Measurements from ENCODE around the gene NQO1. TPM values are rescaled to one million over a fixed set of nuclear protein-coding genes. Genes with fewer than 3 reads are reported as not detected.

Gene NQO1
- total RNA-seq, 4 donors from 2014 or later: 39.1 to 59.8 (median 49.4) TPM

- in situ Hi-C loops (cut with MboI; ENCODE audit: low sequenced_read_pairs in 4 of 4): no loop called here
- H3K4me3 ChIP-seq: no peak overlapping the region
- no peak for TF ChIP-seq CTCF (IDR thresholded peaks at IDR 0.05 in 4 of 5, conservative IDR thresholded peaks at IDR 0.05 in 1 of 5)
- no peak for TF ChIP-seq POLR2A (IDR thresholded peaks at IDR 0.05)
- DNase-seq (no peak), ATAC-seq (no peak)
- no peak overlapping the region for H3K27ac ChIP-seq
- H3K36me3 ChIP-seq: peaks cover 0 to 42% of the 10 kb centered on the region in 2 donors
- intact Hi-C loops (cut with DNase I; ENCODE audit: low total_unique reads): no loop called here
- H3K9me3 ChIP-seq: no peaks in the 10 kb centered on the region
- no peaks in the 10 kb centered on the region for H3K27me3 ChIP-seq
- no peaks in the 10 kb centered on the region for H3K4me1 ChIP-seq
Observed at GRCh38 chr16:69701452-69701851, 24.9 kb downstream of the NQO1 start.

- H3K36me3 ChIP-seq: peaks cover 0 to 49% of the 10 kb centered on the region in 2 donors
- no peak overlapping the region for H3K4me3 ChIP-seq
- ATAC-seq (no peak), DNase-seq (no peak)
- intact Hi-C loops (cut with DNase I; ENCODE audit: low total_unique reads) (no loop called here), in situ Hi-C loops (cut with MboI; ENCODE audit: low sequenced_read_pairs in 4 of 4) (no loop called here)
- no peaks in the 10 kb centered on the region for H3K4me1 ChIP-seq
- H3K27ac ChIP-seq: no peak overlapping the region
- no peaks in the 10 kb centered on the region for H3K9me3 ChIP-seq
- TF ChIP-seq CTCF (IDR thresholded peaks at IDR 0.05 in 4 of 5, conservative IDR thresholded peaks at IDR 0.05 in 1 of 5): no peak
- no peak for TF ChIP-seq POLR2A (IDR thresholded peaks at IDR 0.05)
- no peaks in the 10 kb centered on the region for H3K27me3 ChIP-seq
Observed at GRCh38 chr16:69699915-69700314, 26.4 kb downstream of the NQO1 start.

GRCh38 chr16:69698404-69698803 is 28.0 kb downstream of the NQO1 start:
- in situ Hi-C loops (cut with MboI; ENCODE audit: low sequenced_read_pairs in 4 of 4): no loop called here

GRCh38 chr16:69693916-69694315 is 32.4 kb downstream of the NQO1 start:
- no peaks in the 10 kb centered on the region for H3K27me3 ChIP-seq
- TF ChIP-seq CTCF (IDR thresholded peaks at IDR 0.05 in 4 of 5, conservative IDR thresholded peaks at IDR 0.05 in 1 of 5) (no peak), POLR2A (IDR thresholded peaks at IDR 0.05) (no peak)
- H3K9me3 ChIP-seq: no peaks in the 10 kb centered on the region
- in situ Hi-C loops (cut with MboI; ENCODE audit: low sequenced_read_pairs in 4 of 4): no loop called here
- DNase-seq (no peak), ATAC-seq (no peak)
- no peaks in the 10 kb centered on the region for H3K4me1 ChIP-seq
- peaks cover 3 to 83% of the 10 kb centered on the region in 2 donors for H3K36me3 ChIP-seq
- no peak overlapping the region for H3K4me3 ChIP-seq
- no peak overlapping the region for H3K27ac ChIP-seq
- intact Hi-C loops (cut with DNase I; ENCODE audit: low total_unique reads): no loop called here

More at GRCh38 chr16:69698404-69698803, 28.0 kb downstream of the NQO1 start:
- H3K36me3 ChIP-seq: peaks cover 3 to 49% of the 10 kb centered on the region in 2 donors
- H3K27me3 ChIP-seq: no peaks in the 10 kb centered on the region
- intact Hi-C loops (cut with DNase I; ENCODE audit: low total_unique reads): no loop called here
- H3K4me3 ChIP-seq: no peak overlapping the region
- no peak for TF ChIP-seq CTCF (IDR thresholded peaks at IDR 0.05 in 4 of 5, conservative IDR thresholded peaks at IDR 0.05 in 1 of 5)
- no peak for TF ChIP-seq POLR2A (IDR thresholded peaks at IDR 0.05)
- H3K27ac ChIP-seq: no peak overlapping the region
- DNase-seq (no peak), ATAC-seq (no peak)
- H3K4me1 ChIP-seq: no peaks in the 10 kb centered on the region
- H3K9me3 ChIP-seq: no peaks in the 10 kb centered on the region

Measured in gastrocnemius medialis (tissue), 4 donors.